ENCODE data around the gene TYW1. TPM values are rescaled to one million over a fixed set of nuclear protein-coding genes. Genes with fewer than 3 reads are reported as not detected.
"Not testable (repeated sequence)": the region's sequence is repeated elsewhere in the genome, so short reads cannot be mapped to it uniquely, and the experiment has no call there.

Gene TYW1
- total and polyA plus RNA-seq, 8 donors: 4.0 to 9.2 (median 7.3) TPM

DNA sequence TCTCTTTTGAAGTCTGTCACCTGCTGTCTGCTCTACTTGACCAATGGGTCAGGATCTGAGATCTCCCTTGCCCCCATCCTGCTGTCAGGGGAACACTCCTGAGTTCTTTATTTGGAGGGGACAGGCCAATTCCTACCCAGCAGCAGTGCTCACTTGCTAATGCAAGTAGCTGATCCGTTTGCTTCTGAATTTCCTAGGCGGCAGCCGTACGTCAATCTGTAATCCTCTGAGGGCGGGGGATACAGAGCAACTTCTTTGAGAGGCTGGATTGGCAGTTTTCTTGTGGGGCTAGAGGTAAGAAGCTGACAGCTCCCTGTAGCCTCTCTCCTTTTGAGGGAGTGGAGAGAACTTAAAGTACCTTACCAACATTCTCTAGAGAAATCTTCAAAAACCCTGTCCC lies 36.6 kb downstream of the TYW1 start:
- ATAC-seq: no peak
- intact Hi-C loops (cut with DNase I): no loop called here
- DNase-seq: no peak
- H3K4me3 ChIP-seq: no peak overlapping the region
- FAIRE-seq: no peak
- WGBS, 2 donors: 78 to 88% methylated on average over 5 of the region's 5 CpGs
- H3K36me3 ChIP-seq: peaks cover 0 to 3% (median 0%) of the 10 kb centered on the region in 3 donors
- no peak for TF ChIP-seq CTCF (IDR thresholded peaks at IDR 0.05)
- H3K9me3 ChIP-seq: no peaks in the 10 kb centered on the region
- H3K4me1 ChIP-seq: no peaks in the 10 kb centered on the region
- no peaks in the 10 kb centered on the region for H3K27me3 ChIP-seq
- no peak overlapping the region for H3K27ac ChIP-seq

- H3K27me3 ChIP-seq; H3K4me3 ChIP-seq; H3K4me1 ChIP-seq; H3K27ac ChIP-seq; H3K36me3 ChIP-seq; H3K9me3 ChIP-seq; intact Hi-C loops (cut with DNase I); FAIRE-seq: not testable (repeated sequence)
- 73 to 76% methylated on average over 9 to 10 of the region's 10 CpGs for WGBS, 2 donors
- ATAC-seq (peak; percentile 56 to 93 (median 92)), DNase-seq (peak in 3 of 6 donors; percentile 37 to 49 (median 39))
These were observed 40.1 kb downstream of the TYW1 start for GRCh38 chr7:67036432-67037395.

DNA sequence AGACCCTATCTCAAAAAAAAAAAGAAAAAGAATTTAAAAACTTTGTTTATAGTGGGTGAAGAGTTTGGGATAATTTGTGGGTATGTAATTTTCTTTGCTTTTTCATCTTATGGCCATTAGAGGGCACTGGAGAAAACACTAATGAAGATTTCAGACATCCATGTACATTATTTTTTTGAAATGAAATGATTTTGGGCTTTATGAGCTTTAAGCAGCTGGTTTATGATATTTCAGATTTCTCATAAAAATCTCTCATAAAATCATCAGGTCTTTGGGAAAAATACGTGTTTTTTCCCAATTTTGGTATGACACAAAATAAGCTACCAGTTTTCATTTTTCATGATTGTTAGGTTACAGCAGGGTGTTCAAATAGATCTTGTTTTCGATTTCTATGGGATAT lies 44.2 kb downstream of the TYW1 start:
- TF ChIP-seq CTCF (IDR thresholded peaks at IDR 0.05): peak in 1 of 4 donors; percentile 7
- intact Hi-C loops (cut with DNase I); H3K36me3 ChIP-seq; H3K27ac ChIP-seq; ATAC-seq; H3K27me3 ChIP-seq; H3K4me3 ChIP-seq; DNase-seq; H3K4me1 ChIP-seq; H3K9me3 ChIP-seq: not testable (repeated sequence)
- peak; percentile 92 for FAIRE-seq
- WGBS, 2 donors: 36% methylated on average over 2 of the region's 2 CpGs

- FAIRE-seq; H3K9me3 ChIP-seq; H3K27ac ChIP-seq; H3K4me3 ChIP-seq; H3K4me1 ChIP-seq; intact Hi-C loops (cut with DNase I); H3K36me3 ChIP-seq; H3K27me3 ChIP-seq: not testable (repeated sequence)
- peak; percentile 53 to 93 (median 89) for ATAC-seq
- peak in 3 of 6 donors; percentile 5 to 23 (median 20) for DNase-seq
- WGBS, 2 donors: 71 to 75% methylated on average over 5 of the region's 5 CpGs
These were observed 46.3 kb downstream of the TYW1 start for GRCh38 chr7:67042781-67043558.

GRCh38 chr7:67043559-67043930 lies 46.9 kb downstream of the TYW1 start:
- FAIRE-seq; H3K36me3 ChIP-seq; intact Hi-C loops (cut with DNase I); H3K4me3 ChIP-seq; H3K4me1 ChIP-seq; H3K27ac ChIP-seq; H3K27me3 ChIP-seq; DNase-seq; H3K9me3 ChIP-seq: not testable (repeated sequence)
- ATAC-seq: peak in 1 of 4 donors; percentile 19
- WGBS, 2 donors: 94 to 97% methylated on average over 4 of the region's 4 CpGs

- TF ChIP-seq CTCF (IDR thresholded peaks at IDR 0.05): no peak
- Histone ChIP-seq H3K4me1 (no peaks in the 10 kb centered on the region), H3K27ac (no peak overlapping the region), H3K36me3 (no peaks in the 10 kb centered on the region), H3K4me3 (no peak overlapping the region), H3K9me3 (no peaks in the 10 kb centered on the region), H3K27me3 (no peaks in the 10 kb centered on the region)
- WGBS, 2 donors: 84 to 86% methylated on average over 4 of the region's 4 CpGs
- intact Hi-C loops (cut with DNase I): no loop called here
- FAIRE-seq (no peak), ATAC-seq (no peak), DNase-seq (no peak)
These were observed 48.9 kb downstream of the TYW1 start for GRCh38 chr7:67045496-67045995.

DNA sequence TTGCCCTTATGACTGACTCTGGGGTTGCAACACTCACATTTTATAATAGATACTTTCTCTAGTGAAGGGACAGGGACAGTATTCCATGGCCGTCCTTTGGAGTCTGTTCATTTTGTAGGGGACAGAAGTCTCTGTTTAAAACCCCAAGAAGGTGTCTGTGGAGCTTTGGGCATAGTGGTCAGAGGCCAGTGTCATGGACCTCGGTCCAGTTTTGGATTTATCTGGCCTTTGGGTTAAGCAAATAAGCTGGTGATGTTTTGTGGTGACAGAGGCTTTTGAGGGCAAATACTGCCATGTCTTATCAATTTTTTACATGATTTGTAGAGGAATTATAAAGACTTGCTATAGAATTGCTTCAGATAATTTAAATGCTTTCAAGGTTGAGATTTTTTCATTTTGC lies 50.2 kb downstream of the TYW1 start:
- H3K36me3 ChIP-seq; DNase-seq; H3K4me3 ChIP-seq; ATAC-seq; H3K9me3 ChIP-seq; H3K4me1 ChIP-seq; FAIRE-seq; H3K27me3 ChIP-seq; H3K27ac ChIP-seq; intact Hi-C loops (cut with DNase I): not testable (repeated sequence)
- 56 to 58% methylated on average over 2 of the region's 2 CpGs for WGBS, 2 donors

GRCh38 chr7:67049908-67050307 lies 53.3 kb downstream of the TYW1 start:
- WGBS, 2 donors: 94 to 100% methylated on average over 2 of the region's 2 CpGs
- FAIRE-seq; H3K9me3 ChIP-seq; H3K4me3 ChIP-seq; H3K36me3 ChIP-seq; intact Hi-C loops (cut with DNase I); ATAC-seq; H3K4me1 ChIP-seq; H3K27me3 ChIP-seq; DNase-seq; H3K27ac ChIP-seq: not testable (repeated sequence)

- H3K27me3 ChIP-seq; H3K36me3 ChIP-seq; H3K4me3 ChIP-seq; H3K9me3 ChIP-seq; ATAC-seq; DNase-seq; H3K27ac ChIP-seq; intact Hi-C loops (cut with DNase I); H3K4me1 ChIP-seq; FAIRE-seq: not testable (repeated sequence)
- WGBS, 2 donors: 88 to 92% methylated on average over 2 of the region's 2 CpGs
These were observed 55.5 kb downstream of the TYW1 start for GRCh38 chr7:67052161-67052560.
